OCI-LY7 (cell line): Measurements from ENCODE around the gene ELOVL6.

Experiments
- CTCF ChIP-seq: fragments of 200-600 bp; sonication (generic); conservative IDR thresholded peaks from 2 replicates; pipeline ENCODE4 v1.5.1; 2014; ENCODE audit warnings: mild to moderate bottlenecking, antibody characterized with exemption, low read length, moderate library complexity, mixed read lengths
- EZH2phosphoT487 ChIP-seq: fragments of 200-600 bp; sonication (generic); IDR thresholded peaks from 2 replicates; pipeline ENCODE4 v1.6.1; 2018; ENCODE audit warnings: low read depth, borderline replicate concordance, mild to moderate bottlenecking, mixed run types, antibody characterized with exemption, low read length, moderate library complexity, mixed read lengths

GRCh38 chr4:110064934-110065333 lies 133.5 kb downstream of the ELOVL6 start:
- no peak for TF ChIP-seq CTCF
- TF ChIP-seq EZH2phosphoT487 = no peak
